Activated CD8-positive, alpha-beta memory T cell treated with anti-CD3 and anti-CD28 coated beads, Interleukin-2, amount 50 U/mL, for 48 hours (primary cell): ENCODE data around the gene MAPKAPK5.
"Not testable (repeated sequence)": the region's sequence is repeated elsewhere in the genome, so short reads cannot be mapped to it uniquely, and the experiment has no call there.

Experiments used
- DNase-seq: peaks from one replicate; pipeline ENCODE4 v3.0.0-alpha.2; 2020

MAPKAPK5 gene

DNA sequence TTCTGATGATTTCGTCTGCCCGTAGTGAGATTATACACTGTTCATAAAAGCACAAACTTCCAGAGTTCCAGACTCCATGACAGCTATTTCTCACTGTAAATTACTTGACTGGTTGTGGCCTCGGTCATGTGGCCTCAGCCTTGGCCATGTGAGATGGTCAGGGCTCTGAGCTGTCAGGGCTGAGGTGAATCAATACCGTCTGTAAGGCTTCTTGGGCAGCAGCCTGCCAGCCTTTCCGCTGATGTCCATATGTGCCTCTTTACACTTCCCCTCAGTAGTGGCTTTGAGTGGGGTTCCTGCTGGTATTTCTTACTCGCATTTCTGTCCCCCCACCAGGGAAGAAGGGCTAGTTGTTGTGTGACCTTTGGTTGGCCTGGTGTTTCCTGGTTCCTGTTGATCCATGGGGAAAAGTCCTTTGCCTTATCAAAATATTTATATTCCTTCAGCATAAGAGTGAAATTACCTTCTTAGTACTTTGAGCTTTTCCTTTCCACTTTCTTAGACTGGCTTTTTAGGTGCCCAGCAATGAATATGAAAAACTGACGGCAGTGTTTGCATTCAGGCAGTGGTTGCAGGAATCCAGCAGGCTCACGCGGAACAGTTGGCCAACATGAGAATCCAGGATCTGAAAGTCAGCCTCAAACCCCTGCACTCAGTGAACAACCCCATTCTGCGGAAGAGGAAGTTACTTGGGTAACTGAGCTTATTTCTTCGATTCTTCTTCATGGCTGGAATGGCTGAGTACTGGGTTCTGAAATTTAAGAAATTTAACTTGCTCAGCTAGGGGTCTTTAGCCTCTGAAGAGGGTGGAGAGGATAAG is 46.1 kb downstream of the MAPKAPK5 start:
- no peak for DNase-seq

GRCh38 chr12:111893287-111893686 is 51.3 kb downstream of the MAPKAPK5 start:
- no peak for DNase-seq

- DNase-seq = no peak
Observed at GRCh38 chr12:111894556-111894955, 52.5 kb downstream of the MAPKAPK5 start.

DNA sequence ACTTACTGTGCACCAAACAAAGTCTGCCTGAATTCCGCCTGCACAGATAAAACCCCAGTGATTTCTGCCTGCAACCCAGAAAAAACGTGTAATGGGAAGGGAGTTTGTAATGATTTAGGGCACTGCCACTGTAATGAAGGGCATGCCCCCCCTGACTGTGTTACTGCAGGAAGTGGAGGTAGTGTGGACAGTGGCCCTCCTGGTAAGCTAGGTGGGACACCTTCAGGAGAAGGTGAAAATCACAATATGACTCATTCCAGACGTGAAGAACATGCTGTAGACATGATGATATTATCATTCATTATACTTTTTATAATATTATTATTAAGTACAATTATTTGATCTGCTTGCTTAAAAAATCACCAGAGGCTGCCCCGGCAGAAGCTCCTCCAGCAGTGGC is 59.2 kb downstream of the MAPKAPK5 start:
- DNase-seq = no peak

DNA sequence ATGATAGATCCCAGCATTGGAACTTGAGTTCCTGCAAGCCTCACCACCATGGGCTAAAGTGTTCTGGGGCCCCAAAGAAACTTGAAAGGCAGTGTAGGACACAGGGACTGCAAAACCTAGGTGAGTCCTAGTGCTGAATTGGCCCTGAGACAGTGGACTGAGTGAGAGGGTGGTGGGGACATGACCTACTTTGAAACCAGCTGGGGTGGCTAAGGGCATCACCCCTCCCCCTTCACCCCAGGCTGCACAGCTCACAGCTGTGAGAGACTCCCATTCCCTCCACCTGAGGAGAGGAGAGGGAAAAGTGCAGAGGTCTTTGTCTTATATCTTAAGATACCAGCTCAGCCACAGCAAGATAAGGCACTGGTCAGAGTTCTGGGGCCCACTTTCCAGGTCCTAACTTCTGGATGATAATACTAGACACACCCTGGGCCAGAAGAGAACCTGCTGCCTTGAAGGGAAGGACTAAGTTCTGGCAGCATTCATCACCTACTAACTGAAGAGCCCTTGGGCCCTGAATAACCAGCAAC is 62.5 kb downstream of the MAPKAPK5 start:
- DNase-seq = no peak

DNA sequence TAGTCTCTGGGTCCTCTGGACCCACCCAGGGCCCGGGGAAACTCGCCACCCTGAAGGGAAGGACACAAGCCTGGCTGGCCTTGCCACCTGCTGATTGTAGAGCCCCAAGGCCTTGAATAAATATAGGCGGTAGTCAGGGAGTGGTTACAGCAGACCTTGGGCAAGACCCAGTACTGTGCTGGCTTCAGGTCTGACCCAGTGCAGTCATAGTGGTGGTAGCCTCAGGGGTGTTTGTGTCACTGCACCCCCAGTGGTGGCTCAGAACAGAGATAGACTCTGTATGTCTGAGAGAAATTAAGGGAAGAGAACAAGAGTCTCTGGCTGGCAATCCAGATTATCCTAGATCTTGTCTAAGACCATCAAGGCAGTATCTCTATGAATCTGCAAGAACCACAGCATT is 63.5 kb downstream of the MAPKAPK5 start:
- no peak for DNase-seq

DNA sequence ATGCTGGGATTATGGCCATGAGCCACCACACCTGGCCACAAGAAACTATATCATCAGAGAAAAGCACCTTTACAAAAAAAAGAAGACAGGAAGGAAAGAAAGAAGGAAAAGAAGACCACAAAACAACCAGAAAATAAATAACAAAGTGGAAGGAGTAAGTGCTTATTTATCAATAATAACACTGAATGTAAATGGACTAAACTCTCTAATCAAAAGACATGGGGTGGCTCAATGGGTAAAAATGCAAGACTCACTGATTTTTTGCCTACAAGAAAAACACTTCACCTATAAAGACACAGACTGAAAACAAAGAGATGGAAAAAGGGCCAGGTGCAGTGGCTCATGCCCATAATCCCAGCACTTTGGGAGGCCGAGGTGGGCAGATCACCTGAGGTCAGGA is 65.7 kb downstream of the MAPKAPK5 start:
- DNase-seq = no peak

DNA sequence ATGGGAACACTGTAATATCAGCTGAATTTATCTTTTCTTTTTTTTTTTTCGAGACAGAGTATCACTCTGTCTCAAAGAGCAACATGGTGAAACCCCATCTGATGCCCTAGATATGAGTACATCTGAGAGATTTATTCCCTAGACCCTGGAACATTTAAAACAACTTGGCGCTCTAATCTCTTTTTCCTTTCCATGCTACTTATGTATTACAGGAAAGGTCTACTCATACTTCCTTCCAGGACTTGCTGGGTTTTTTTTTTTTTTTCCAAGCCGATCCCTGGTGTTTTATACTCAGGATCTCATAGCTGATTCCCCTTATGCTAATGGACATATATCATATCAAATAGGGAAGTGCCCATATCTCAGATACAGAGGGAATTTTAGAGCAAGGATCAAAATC is 83.1 kb downstream of the MAPKAPK5 start:
- DNase-seq = no peak

DNA sequence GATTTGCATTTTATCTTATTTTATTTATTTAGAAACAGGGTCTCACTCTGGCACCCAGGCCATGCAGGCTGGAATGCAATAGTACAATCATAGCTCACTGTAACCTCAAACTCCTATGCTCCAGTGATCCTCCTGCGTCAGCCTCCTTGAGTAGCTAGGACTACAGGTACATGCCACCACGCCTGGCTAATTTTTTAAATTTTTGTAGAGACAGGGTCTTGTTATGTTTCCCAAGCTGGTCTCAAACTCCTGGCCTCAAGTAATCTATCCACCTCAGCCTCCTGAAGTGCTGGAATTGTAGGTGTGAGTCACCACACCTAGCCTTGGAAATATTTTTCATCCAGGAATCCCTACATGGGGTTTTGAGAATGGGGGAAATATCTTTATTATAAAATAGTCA is 84.6 kb downstream of the MAPKAPK5 start:
- DNase-seq = no peak

DNA sequence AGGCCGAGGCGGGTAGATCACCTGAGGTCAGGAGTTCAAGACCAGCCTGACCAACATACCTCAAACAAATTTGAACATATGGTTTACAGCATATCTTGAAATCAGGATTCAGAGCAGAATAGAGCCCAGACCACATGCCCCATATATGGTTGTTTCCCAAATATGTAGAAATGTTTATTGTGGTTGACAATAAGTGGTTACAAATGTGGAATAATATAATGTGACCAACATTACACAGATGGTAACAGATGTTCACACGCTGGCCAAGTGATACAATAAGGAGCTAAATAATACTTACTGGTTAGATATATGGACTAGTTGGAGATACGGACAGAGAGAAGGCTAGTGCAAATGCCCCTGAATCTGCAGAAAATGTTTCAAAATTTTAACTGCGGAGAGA is 85.3 kb downstream of the MAPKAPK5 start:
- no peak for DNase-seq

- no peak for DNase-seq
Observed at GRCh38 chr12:111932241-111932640, 90.2 kb downstream of the MAPKAPK5 start.

- no peak for DNase-seq
Observed at GRCh38 chr12:111936869-111937268, 94.8 kb downstream of the MAPKAPK5 start.

- no peak for DNase-seq
Observed at GRCh38 chr12:111937429-111937828, 95.4 kb downstream of the MAPKAPK5 start.

GRCh38 chr12:111942557-111942956 is 100.5 kb downstream of the MAPKAPK5 start:
- DNase-seq = no peak

- no peak for DNase-seq
Observed at GRCh38 chr12:111943929-111944328, 101.9 kb downstream of the MAPKAPK5 start.

GRCh38 chr12:111950961-111951676 is 109.1 kb downstream of the MAPKAPK5 start:
- not testable (repeated sequence) for DNase-seq
